GM18907 (cell line): ENCODE measurements around the gene GAMT.

Source experiments
- ATAC-seq: cut with Tn5 transposase; IDR thresholded peaks from one replicate; pipeline ENCODE4 v1.9.1; 2021; ENCODE audit warnings: mild to moderate bottlenecking, moderate library complexity; ENCODE audit not compliant: unreplicated experiment

Gene GAMT

DNA sequence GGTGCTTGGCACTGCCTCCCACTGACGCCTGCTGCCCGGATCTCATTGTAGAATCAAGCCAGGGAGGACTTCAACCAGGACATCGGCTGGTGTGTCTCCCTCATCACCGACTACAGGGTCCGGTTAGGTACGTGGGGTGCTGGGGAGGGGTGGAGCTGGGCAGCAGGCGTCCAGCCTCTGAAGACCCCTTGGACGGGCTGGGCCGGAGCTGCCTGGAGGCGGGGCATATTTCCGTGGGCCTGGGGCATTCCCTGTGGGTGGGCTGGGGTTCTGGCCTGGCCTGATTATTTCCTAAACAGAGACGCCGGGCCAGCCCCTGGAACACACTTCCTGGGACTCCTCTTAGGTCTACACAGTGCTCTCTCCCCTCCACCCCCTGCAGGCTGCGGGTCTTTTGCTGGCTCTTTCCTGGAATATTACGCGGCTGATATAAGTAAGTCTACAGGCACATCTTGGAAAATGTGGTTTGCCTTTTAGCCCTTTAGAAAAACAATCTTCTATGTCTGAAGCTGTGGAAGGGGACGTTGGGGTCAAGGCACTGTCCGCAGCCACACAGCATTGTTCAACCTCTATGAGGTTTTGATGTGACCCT, 32.0 kb downstream of the GAMT start:
- ATAC-seq = no peak

DNA sequence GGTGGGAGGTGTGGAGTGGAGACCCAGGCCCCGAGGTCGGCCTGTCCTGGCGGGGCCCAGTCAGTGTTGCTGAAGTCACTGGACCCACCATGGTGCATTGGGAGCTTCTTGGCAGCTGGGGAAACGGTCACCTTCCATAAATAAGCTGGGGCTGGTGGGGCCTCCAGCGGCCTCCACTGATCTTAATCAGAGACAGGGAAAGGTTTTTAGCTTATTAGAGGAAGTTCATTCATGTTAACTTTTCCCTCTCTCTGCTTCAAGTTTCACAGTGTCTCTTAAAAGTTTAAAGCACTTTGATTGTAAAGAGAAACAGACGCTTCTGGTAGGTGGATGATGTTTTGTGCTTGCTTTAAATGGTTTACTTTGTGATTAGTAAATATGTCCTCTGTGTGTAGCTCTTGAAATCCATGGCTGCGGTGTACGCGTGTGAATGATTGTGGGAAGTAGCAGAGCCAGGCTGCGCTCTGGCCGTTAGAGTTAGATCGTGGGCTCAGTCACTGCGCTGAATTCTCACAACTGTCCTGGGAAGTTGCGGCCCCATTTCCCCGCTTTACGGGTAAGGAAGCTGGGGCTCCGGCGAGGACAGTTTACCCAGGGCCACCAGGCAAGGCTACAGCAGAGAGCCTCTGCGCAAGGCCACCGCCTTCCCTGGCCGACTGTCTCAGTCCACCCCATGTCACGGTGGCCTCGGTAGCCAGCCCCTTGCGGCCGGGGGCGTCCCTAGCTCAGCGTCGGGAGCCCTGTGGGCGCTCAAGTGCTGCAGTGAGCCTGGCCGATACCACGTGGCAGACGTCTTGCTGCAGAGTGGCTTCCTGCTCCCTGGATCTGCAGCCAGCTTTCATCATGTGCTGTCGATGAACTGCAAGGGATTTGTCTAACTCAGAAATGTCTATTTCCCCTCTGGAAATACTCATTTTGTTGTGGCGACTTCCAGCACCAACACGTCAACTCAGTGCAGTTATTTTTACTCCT, 34.2 kb downstream of the GAMT start:
- ATAC-seq = no peak

DNA sequence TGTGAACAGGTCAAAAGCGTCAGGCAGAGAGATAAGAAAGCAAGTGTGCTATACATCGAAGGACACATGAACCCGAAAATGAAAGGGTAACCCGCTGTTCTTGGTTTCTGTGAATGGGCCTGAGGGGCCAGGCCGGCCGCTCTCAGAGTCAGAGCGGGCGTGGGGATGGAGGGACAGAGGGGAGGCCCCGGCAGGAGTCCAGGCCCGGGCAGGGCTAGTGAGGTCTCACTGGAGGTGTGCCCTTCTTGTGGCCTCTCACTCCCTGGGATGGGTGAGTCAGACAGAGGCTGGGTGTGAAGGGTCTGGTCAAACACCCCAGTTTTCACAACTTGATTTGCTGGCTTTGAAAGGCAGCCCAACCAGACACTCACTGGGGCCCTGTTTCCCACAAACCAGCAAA, 35.0 kb downstream of the GAMT start:
- ATAC-seq = no peak

DNA sequence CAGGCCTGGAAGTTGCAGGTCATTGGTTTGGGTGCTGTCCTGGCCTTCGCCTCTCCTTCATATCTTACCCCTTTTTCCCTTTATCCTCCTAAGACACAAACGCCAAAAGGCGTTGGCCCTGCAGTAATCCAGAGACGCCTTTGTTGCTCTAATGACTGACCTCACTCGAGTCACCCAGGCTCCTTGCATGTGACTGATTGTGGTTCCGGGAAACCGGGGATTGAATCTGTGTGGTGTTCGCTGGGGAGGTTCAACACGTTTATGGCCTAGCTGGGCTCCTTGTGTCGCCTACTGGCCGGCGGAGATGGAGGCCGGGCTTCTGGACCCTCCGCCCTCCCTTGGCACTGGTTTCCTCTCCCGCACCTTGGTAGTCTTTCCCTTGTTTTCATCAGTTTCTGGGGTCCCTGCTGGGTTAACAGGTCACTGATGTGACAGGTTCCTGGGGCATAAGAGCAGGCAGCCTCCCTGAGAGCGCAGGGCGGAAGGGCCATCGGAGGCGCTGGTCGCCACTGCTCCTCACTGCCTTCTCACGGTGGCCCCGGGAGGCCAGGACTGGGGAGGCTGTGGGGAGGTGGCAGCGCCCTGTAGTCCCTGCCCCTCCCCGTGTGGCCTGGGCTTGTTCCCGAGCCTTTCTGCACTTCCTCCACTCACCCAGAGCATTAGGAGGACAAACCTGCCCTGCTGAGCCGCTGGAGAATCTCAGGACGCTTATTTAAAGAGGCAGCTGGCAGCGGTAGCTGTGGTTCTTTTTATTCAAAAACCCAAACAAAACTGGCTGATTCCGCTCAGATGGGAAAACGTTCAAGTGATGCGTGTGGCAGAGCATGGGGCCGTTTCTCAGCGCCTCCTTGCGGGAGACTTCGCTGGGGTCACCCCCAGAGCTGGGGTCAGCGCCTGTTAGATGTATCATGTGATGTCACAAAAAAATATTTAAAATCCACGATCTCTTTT, 35.7 kb downstream of the GAMT start:
- no peak for ATAC-seq

GRCh38 chr19:1364070-1364704, 37.2 kb downstream of the GAMT start:
- no peak for ATAC-seq

- ATAC-seq = no peak
These were observed 37.7 kb downstream of the GAMT start for GRCh38 chr19:1363599-1363998.

DNA sequence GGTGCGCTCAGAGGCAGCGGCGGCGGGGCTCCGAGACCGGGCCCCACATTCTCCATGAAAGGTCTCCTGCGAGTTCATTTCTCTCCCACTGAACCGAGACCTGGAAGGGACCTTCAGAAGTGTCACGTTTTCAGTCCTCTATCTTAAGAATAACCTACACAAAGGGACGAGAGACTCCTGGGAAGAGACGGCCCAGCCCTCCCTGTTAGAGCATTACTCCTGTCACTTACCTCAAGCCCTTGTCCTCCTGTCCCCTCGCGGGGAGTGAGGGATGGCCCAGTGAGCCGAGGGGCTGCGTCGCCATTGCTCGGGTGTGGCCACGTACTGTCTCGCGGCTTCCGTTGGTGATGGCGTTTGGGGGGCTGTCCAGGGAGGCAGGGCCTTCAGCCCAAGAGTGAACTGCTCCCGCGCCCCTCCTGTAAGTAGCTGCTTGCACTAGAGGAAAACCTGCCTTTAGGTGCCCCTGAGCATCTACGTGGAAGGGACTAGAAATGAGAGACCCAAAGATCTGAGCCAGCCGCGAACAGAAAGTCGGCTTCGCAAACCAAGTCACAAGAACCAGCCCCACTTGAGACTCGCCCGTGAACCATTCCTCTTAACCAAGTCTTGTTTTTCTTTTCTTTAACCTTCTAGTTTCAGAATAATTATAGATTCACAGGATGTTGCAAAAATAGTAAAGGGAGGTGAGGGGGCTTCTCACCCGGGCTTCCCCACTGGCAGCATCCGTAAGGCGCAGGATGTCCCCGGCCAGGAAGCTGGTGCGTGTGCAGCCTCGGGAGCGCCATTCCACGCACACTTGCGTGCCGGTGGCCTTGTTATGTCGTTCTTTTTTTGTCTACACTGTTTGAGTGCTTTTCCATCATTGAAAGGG, 38.7 kb downstream of the GAMT start:
- ATAC-seq = no peak

GRCh38 chr19:1361601-1362386, 39.5 kb downstream of the GAMT start:
- ATAC-seq = no peak

DNA sequence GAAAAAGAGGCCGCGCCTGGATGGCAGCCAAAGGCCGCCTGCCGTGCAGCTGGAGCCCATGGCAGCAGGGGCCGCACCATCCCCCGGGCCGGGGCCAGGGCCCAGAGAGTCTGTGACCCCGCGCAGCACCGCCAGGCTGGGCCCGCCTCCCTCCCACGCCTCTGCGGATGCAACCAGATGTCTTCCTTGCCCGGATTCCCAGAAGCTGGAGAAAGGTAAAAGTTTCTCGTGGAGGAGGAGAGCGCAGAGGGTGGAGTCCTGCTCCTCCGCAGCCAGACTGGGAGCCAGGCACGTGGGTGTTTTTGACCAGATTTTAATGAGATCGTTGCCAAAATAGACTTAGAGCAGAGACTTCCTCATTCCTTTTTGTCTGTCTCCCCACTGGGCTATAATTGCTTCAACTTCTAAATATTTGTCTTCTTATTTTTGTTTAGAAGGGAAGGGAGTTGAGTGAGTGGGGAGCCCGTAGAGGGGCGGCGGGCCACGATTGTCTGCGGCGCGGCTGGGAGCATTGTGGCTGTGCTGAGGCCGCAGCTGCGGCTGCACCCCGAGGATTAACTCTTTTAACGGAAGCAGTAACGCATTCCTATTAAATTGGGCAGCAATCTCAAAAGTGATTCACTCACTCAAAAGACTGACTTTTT, 40.4 kb downstream of the GAMT start:
- no peak for ATAC-seq

DNA sequence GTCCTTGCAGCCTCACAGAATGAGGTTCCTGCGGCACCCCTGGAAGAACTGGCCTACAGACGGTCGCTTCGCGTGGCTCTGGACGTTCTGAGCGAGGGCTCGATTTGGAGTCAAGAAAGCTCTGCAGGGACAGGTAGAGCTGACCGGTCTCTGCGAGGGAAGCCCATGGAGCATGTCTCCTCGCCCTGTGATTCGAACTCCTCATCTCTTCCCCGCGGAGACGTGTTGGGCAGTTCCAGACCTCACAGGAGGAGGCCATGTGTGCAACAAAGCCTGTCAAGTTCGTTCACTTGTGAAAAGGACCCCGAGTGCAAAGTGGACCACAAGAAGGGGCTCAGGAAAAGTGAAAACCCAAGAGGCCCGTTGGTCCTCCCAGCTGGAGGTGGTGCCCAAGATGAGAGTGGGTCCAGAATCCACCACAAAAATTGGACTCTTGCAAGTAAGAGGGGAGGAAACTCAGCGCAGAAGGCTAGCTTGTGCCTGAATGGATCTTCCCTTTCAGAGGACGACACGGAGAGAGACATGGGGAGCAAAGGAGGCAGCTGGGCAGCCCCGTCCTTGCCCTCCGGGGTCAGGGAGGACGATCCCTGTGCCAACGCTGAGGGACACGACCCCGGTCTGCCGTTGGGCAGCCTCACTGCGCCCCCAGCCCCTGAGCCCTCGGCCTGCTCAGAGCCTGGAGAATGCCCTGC, 41.1 kb downstream of the GAMT start:
- ATAC-seq = no peak

DNA sequence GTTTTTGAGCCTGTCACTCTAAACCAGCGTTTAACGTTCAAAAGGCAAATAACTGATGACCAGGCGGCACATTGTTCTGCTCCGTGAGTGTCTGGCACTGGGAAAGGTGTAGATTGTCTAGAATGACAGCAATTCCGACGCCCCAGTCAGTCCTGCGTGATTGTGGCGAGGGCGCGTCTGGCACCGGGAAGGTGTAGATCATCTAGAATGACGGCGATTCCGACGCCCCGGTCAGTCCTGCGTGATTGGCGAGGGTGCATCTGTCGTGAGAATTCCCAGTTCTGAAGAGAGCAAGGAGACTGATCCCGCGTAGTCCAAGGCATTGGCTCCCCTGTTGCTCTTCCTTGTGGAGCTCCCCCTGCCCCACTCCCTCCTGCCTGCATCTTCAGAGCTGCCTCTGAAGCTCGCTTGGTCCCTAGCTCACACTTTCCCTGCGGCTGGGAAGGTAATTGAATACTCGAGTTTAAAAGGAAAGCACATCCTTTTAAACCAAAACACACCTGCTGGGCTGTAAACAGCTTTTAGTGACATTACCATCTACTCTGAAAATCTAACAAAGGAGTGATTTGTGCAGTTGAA, 43.7 kb downstream of the GAMT start:
- ATAC-seq = no peak

GRCh38 chr19:1356508-1356865, 44.9 kb downstream of the GAMT start:
- ATAC-seq = no peak

- no peak for ATAC-seq
These were observed 45.5 kb downstream of the GAMT start for GRCh38 chr19:1355568-1356507.

DNA sequence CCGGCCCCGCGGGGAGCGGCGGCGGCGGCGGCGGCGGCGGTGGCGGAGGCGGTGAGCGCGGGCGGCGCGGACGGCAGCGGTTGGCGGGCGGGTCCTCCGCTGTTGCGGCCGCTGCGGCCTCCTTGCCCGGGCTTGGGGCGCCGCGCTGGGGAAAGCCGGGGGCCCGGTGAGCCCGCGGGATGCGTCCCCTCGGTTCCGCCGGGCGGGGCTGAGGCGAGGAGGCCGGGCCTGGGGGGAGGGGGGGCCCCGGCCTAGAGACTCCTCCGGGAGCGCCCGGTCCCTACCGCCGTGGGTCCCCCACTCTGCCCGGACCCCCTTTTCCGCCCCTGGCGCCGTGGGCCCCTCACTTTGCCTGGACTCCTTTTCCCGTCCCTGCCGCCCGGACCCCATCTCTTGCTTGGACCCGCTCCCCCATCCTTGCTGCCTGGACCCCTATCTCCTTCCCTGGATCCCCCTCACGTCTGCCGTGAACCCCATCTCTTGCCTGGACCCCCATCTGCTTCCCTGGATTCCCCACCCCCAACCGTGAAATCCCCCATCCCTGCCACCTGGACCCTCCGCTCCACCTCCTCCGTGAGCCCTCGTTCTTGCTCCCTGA, 46.3 kb downstream of the GAMT start:
- ATAC-seq = no peak

GRCh38 chr19:1353144-1353543, 48.2 kb downstream of the GAMT start:
- no peak for ATAC-seq

DNA sequence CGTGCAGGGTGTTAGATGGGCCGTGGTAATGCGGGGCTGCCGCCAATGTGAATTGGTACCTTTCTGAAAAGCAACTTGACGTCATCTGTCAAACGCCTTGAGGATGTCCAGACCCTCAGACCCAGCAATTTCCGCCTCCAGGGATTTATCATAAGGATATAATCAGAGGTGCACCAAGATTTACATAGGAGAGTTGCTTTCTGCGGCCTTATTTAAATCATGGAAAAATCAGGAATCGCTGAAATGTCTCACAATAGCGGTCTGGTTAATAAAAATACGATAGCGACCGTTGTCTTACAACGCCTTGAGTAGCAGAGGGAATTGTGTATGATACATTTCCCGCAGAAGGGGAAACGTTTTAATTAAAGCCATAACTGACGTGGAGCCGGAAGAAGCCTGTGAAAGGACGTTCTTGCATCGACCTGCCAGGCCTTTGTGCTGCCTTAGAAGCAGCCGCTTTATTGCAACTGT, 49.9 kb downstream of the GAMT start:
- no peak for ATAC-seq
